PC-9 (cell line): ENCODE measurements around the gene MTOR. TPM values are rescaled to one million over a fixed set of nuclear protein-coding genes. Genes with fewer than 3 reads are reported as not detected.

Source experiments
- BruUV-seq: library from RNA; stranded (reverse); fragments of 400-500 nt; replicated peaks from 2 replicates; lab custom pipeline; 2021; lab: Mats Ljungman, UMichigan
- CTCF ChIA-PET: fragments of 300-600 bp; sonication (Branson Sonifier 250); formaldehyde crosslinking; loops from one replicate; lab custom pipeline; 2022; ENCODE audit warnings: antibody characterized with exemption; lab: Charles Lee
- POLR2A ChIA-PET: fragments of 300-600 bp; sonication (Branson Sonifier 250); formaldehyde crosslinking; loops from one replicate; lab custom pipeline; 2022; ENCODE audit warnings: antibody characterized with exemption; ENCODE audit not compliant: unreplicated experiment; lab: Charles Lee
- DNase-seq, 2 experiments: peaks; one replicate each; pipeline versions ENCODE4 v3.0.0 to v3.0.0-alpha.2; 2015 to 2022; ENCODE audit warnings: mixed read lengths in 1 of 2
- H2AFZ ChIP-seq: fragments of 200-600 bp; sonication (generic); 2 replicates; pipeline ENCODE4 v1.8.1; 2017; ENCODE audit warnings: antibody characterized with exemption
- H3F3A ChIP-seq: fragments of 200-600 bp; sonication (generic); 2 replicates; pipeline ENCODE4 v1.8.1; 2017; ENCODE audit warnings: antibody characterized with exemption, mild to moderate bottlenecking, low read depth; ENCODE audit not compliant: insufficient read depth
- H3K27ac ChIP-seq: fragments of 200-600 bp; sonication (generic); 2 replicates; pipeline ENCODE4 v1.6.1; 2016; ENCODE audit warnings: mixed run types
- H3K27me3 ChIP-seq: fragments of 200-600 bp; sonication (generic); 2 replicates; pipeline ENCODE4 v1.6.1; 2016; ENCODE audit warnings: low read depth, mixed run types; ENCODE audit not compliant: insufficient read depth
- H3K36me3 ChIP-seq: fragments of 200-600 bp; sonication (generic); 2 replicates; pipeline ENCODE4 v1.6.1; 2016; ENCODE audit warnings: low read depth, mixed run types
- H3K4me1 ChIP-seq: fragments of 200-600 bp; sonication (generic); replicated peaks from 2 replicates; pipeline ENCODE4 v1.6.1; 2016; ENCODE audit warnings: mixed run types; ENCODE audit not compliant: insufficient read depth
- H3K4me2 ChIP-seq: fragments of 200-600 bp; sonication (generic); 2 replicates; pipeline ENCODE4 v1.6.1; 2017; ENCODE audit warnings: mixed run types
- H3K4me3 ChIP-seq: fragments of 200-600 bp; sonication (generic); 2 replicates; pipeline ENCODE4 v1.6.1; 2016; ENCODE audit warnings: mixed run types
- H3K79me2 ChIP-seq: fragments of 200-600 bp; sonication (generic); 2 replicates; pipeline ENCODE4 v1.6.1; 2017; ENCODE audit warnings: low read depth, mixed run types
- H3K9me2 ChIP-seq: fragments of 200-600 bp; sonication (generic); 2 replicates; pipeline ENCODE4 v1.8.1; 2017; ENCODE audit warnings: mild to moderate bottlenecking; ENCODE audit not compliant: insufficient read depth
- H3K9me3 ChIP-seq: fragments of 200-600 bp; sonication (generic); 2 replicates; pipeline ENCODE4 v1.8.1; 2016; ENCODE audit warnings: low read depth; ENCODE audit not compliant: insufficient read depth
- H4K20me1 ChIP-seq: fragments of 200-600 bp; sonication (generic); 2 replicates; pipeline ENCODE4 v1.8.1; 2017; ENCODE audit not compliant: insufficient read depth
- CTCF ChIP-seq: fragments of 200-600 bp; sonication (generic); conservative IDR thresholded peaks from 2 replicates; pipeline ENCODE4 v1.6.1; 2017; ENCODE audit warnings: mixed run types, antibody characterized with exemption, mild to moderate bottlenecking, moderate library complexity
- EZH2 ChIP-seq: fragments of 200-600 bp; sonication (generic); IDR thresholded peaks from 2 replicates; pipeline ENCODE4 v1.8.0; 2017; ENCODE audit warnings: antibody characterized with exemption, low read depth
- intact Hi-C: fragments of 100-400 bp; cut with micrococcal nuclease; formaldehyde crosslinking; loops from one replicate; pipeline ENCODE4 v1.10.0; 2022; ENCODE audit not compliant: unreplicated experiment
- total RNA-seq: library from RNA; stranded (reverse); gene quantifications from 2 replicates; pipeline ENCODE4 v1.2.3, GENCODE V29; 2021

Gene MTOR
- total RNA-seq, 1 experiment from 2014 or later, result 37.4 TPM

GRCh38 chr1:11284784-11285183, 22.4 kb upstream of the MTOR start:
- Histone ChIP-seq H3K9me2 (no peaks in the 10 kb centered on the region), H3K4me1 (no peaks in the 10 kb centered on the region), H2AFZ (no peak overlapping the region), H3K27ac (no peak overlapping the region), H3K4me2 (no peak overlapping the region), H3K27me3 (no peaks in the 10 kb centered on the region), H3K36me3 (no peaks in the 10 kb centered on the region), H3K4me3 (no peak overlapping the region), H3K79me2 (no peaks in the 10 kb centered on the region), H3K9me3 (no peaks in the 10 kb centered on the region), H3F3A (no peaks in the 10 kb centered on the region), H4K20me1 (no peaks in the 10 kb centered on the region)
- TF ChIP-seq CTCF (no peak), EZH2 (no peak)
- BruUV-seq, result no TSS peak
- CTCF ChIA-PET, result no interaction called here
- no peak for DNase-seq
- intact Hi-C loops, result no loop called here
- POLR2A ChIA-PET, result no interaction called here

GRCh38 chr1:11283151-11283550, 20.8 kb upstream of the MTOR start:
- Histone ChIP-seq H3F3A (no peaks in the 10 kb centered on the region), H2AFZ (no peak overlapping the region), H3K36me3 (no peaks in the 10 kb centered on the region), H3K4me3 (no peak overlapping the region), H3K9me3 (no peaks in the 10 kb centered on the region), H4K20me1 (no peaks in the 10 kb centered on the region), H3K4me1 (no peaks in the 10 kb centered on the region), H3K27ac (no peak overlapping the region), H3K79me2 (no peaks in the 10 kb centered on the region), H3K9me2 (no peaks in the 10 kb centered on the region), H3K27me3 (no peaks in the 10 kb centered on the region), H3K4me2 (no peak overlapping the region)
- TF ChIP-seq EZH2, result no peak
- no peak for TF ChIP-seq CTCF
- ChIA-PET CTCF (no interaction called here), POLR2A (interaction anchor here (0.5 kb wide), 1 partner anchor 503 kb away, joined by 4 read pairs; no protein-coding TSS in a partner anchor)
- no peak for DNase-seq
- intact Hi-C loops, result no loop called here
- BruUV-seq, result no TSS peak

- no peak for DNase-seq
- Histone ChIP-seq H3F3A (no peaks in the 10 kb centered on the region), H3K9me2 (no peaks in the 10 kb centered on the region), H3K4me3 (no peak overlapping the region), H3K27ac (no peak overlapping the region), H4K20me1 (no peaks in the 10 kb centered on the region), H3K9me3 (no peaks in the 10 kb centered on the region), H2AFZ (no peak overlapping the region), H3K79me2 (no peaks in the 10 kb centered on the region), H3K36me3 (no peaks in the 10 kb centered on the region), H3K4me1 (no peaks in the 10 kb centered on the region), H3K4me2 (no peak overlapping the region), H3K27me3 (no peaks in the 10 kb centered on the region)
- ChIA-PET POLR2A (interaction anchor here (0.6 kb wide), 1 partner anchor 19 kb away, joined by 4 read pairs; the partner anchor contains the start of gene MTOR), CTCF (no interaction called here)
- intact Hi-C loops, result no loop called here
- no TSS peak for BruUV-seq
- TF ChIP-seq EZH2 (no peak), CTCF (no peak)
Observed at GRCh38 chr1:11281518-11282331, 19.4 kb upstream of the MTOR start.
